Measurements from ENCODE around the gene IDNK. TPM values are rescaled to one million over a fixed set of nuclear protein-coding genes. Genes with fewer than 3 reads are reported as not detected.

IDNK gene
- 0.43 and 2.4 TPM in 2 replicates for total RNA-seq

DNA sequence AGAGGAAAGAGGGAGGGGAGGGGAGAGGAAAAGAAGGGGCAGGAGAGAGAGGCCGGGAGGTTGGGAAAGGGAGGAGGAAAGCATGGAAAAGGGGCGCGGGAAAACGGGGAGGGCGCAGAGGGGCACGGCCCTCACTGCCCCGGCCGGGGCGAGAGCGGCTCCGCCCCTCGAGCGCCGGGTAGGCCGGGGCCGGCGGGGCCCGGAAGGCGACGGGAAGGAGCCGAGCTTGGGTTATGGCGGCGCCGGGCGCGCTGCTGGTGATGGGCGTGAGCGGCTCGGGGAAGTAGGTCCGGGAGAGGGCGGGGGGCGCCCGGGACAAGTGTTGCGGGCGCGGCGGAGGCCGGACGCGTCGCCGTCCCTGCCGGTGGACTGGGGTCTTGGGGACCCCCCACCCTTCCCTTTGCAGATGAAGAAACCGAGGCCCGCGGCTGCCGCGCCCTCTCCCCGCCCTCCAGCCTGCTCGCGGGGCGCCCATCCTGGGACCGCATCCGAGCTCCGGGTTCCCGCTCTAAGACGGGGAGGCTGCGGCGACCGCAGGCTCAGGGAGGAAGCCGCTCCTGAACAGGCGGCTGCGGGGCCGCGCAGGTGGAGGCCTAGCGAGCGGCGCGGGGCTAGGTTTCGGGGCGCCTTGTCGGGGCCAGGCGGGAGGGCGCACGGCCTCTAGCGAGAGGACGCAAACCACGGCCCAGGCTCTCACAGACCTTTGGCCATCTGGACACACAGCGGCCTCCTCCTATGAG lies at the start of gene IDNK:
IDNK (plus strand) TSS at position 205 of the 740 bp plus-strand sequence; CDS start at position 234, 29 bp downstream.

Other genes starting within 250 kb of the IDNK start
- 0.43 and 0.48 TPM in 2 replicates for gene FRMD3, start 84.7 kb upstream of the IDNK start, total RNA-seq
- 119 and 129 TPM in 2 replicates for gene UBQLN1, start 84.8 kb downstream of the IDNK start, total RNA-seq
- gene GKAP1, start 194.6 kb downstream of the IDNK start, total RNA-seq = 0.43 and 0.96 TPM in 2 replicates

Data from tracheal epithelial cell (primary cell).